CD4-positive, alpha-beta T cell (primary cell): ENCODE measurements around the gene VPS36. TPM values are rescaled to one million over a fixed set of nuclear protein-coding genes. Genes with fewer than 3 reads are reported as not detected.
A peak's percentile ranks its signal among the peaks of the same experiment; 100 is the strongest.
"Not testable (repeated sequence)": the region's sequence is repeated elsewhere in the genome, so short reads cannot be mapped to it uniquely, and the experiment has no call there.

Experiments
- ATAC-seq: fragments of 200-7000 bp; cut with Tn5 transposase; one replicate; pipeline ENCODE4 v1.10.0; 2022; ENCODE audit warnings: mild to moderate bottlenecking; ENCODE audit not compliant: poor library complexity
- CTCF ChIA-PET: fragments of 350-600 bp; sonication (Branson Sonifier 250); formaldehyde crosslinking; loops from one replicate; lab custom pipeline; 2021; ENCODE audit warnings: antibody characterized with exemption, inconsistent platforms; lab: Charles Lee
- POLR2A ChIA-PET: fragments of 350-600 bp; sonication (Branson Sonifier 250); formaldehyde crosslinking; loops from one replicate; lab custom pipeline; 2021; ENCODE audit warnings: antibody characterized with exemption, inconsistent platforms; lab: Charles Lee
- DNase-seq, 14 experiments: peaks; one replicate each; pipeline ENCODE4 v3.0.0-alpha.2; 2013 to 2020; ENCODE audit warnings: mixed read lengths in 2 of 14
- H3K27ac ChIP-seq, 2 donors: one replicate each; pipeline versions ENCODE4 v1.5.1 to v1.7.0; 2013; ENCODE audit warnings: low read length in 2 of 2, low read depth in 1 of 2, mild to moderate bottlenecking in 1 of 2
- H3K27me3 ChIP-seq, 2 experiments: 1 replicate in 1 of 2; 2 replicates in 1 of 2; pipeline versions ENCODE4 v1.6.1 to v1.7.0; 2013; ENCODE audit warnings: low read length in 2 of 2, control low read depth in 1 of 2, mild to moderate bottlenecking in 1 of 2, moderate library complexity in 1 of 2; ENCODE audit not compliant: insufficient read depth in 2 of 2, control insufficient read depth in 1 of 2
- H3K36me3 ChIP-seq: one replicate; pipeline ENCODE4 v1.6.1; 2013; ENCODE audit warnings: low read length, control low read depth; ENCODE audit not compliant: insufficient read depth
- H3K4me1 ChIP-seq: one replicate; pipeline ENCODE4 v1.6.1; 2013; ENCODE audit warnings: low read length, control low read depth; ENCODE audit not compliant: insufficient read depth
- H3K4me3 ChIP-seq: one replicate; pipeline ENCODE4 v1.5.1; 2013; ENCODE audit warnings: mild to moderate bottlenecking, low read length, moderate library complexity
- H3K9me3 ChIP-seq, 2 experiments: 1 replicate in 1 of 2; 2 replicates in 1 of 2; pipeline versions ENCODE4 v1.6.1 to v1.7.0; 2013; ENCODE audit warnings: low read length in 2 of 2, mild to moderate bottlenecking in 2 of 2, control low read depth in 1 of 2, moderate library complexity in 1 of 2; ENCODE audit not compliant: control insufficient read depth in 1 of 2, insufficient read depth in 1 of 2
- H3K27ac Mint-ChIP-seq: one replicate; pipeline ENCODE4 v1.8.0; 2020; ENCODE audit warnings: mixed read lengths
- H3K27me3 Mint-ChIP-seq: one replicate; pipeline ENCODE4 v1.8.0; 2021; ENCODE audit warnings: mixed read lengths
- H3K36me3 Mint-ChIP-seq: one replicate; pipeline ENCODE4 v1.8.0; 2021; ENCODE audit warnings: low read depth, mixed read lengths
- H3K4me1 Mint-ChIP-seq: one replicate; pipeline ENCODE4 v1.8.0; 2021; ENCODE audit warnings: low read depth, mixed read lengths
- H3K4me3 Mint-ChIP-seq: one replicate; pipeline ENCODE4 v1.8.0; 2020; ENCODE audit warnings: mild to moderate bottlenecking, mixed read lengths
- H3K9me3 Mint-ChIP-seq: one replicate; pipeline ENCODE4 v1.8.0; 2020; ENCODE audit warnings: mixed read lengths
- CTCF ChIP-seq: fragments of 200-600 bp; IDR thresholded peaks from one replicate; pipeline ENCODE4 v1.8.0; 2022; ENCODE audit warnings: antibody characterized with exemption, mild to moderate bottlenecking
- intact Hi-C, 2 experiments: fragments of 100-400 bp; cut with DNase I in 1 of 2; cut with micrococcal nuclease in 1 of 2; formaldehyde crosslinking; loops; one replicate each; pipeline versions ENCODE4 v1.15.1 to v1.9.0; 2023 to 2025; cut with DNase I, micrococcal nuclease
- total RNA-seq, 174 experiments: library from RNA in 2 of 174; stranded (reverse) in 2 of 174; gene quantifications; one replicate each; pipeline ENCODE4 v1.2.3 and lab custom pipeline; 2021 to 2026

The VPS36 gene
- total RNA-seq, 2 experiments from 2014 or later: 29.9 to 31.0 TPM

- H3K4me3 ChIP-seq, DNase-seq, H3K27me3 Mint-ChIP-seq, H3K27ac Mint-ChIP-seq, H3K4me1 ChIP-seq, ATAC-seq, H3K36me3 Mint-ChIP-seq, H3K9me3 Mint-ChIP-seq, CTCF ChIA-PET, H3K36me3 ChIP-seq, H3K27ac ChIP-seq, intact Hi-C loops, POLR2A ChIA-PET, H3K4me1 Mint-ChIP-seq, H3K4me3 Mint-ChIP-seq, H3K27me3 ChIP-seq, H3K9me3 ChIP-seq: not testable (repeated sequence)
Measured at GRCh38 chr13:52480677-52481428, 30.4 kb upstream of the VPS36 start.

- POLR2A ChIA-PET, H3K9me3 ChIP-seq, H3K27ac Mint-ChIP-seq, H3K4me3 Mint-ChIP-seq, H3K4me1 Mint-ChIP-seq, H3K27me3 ChIP-seq, H3K9me3 Mint-ChIP-seq, H3K4me3 ChIP-seq, intact Hi-C loops, H3K4me1 ChIP-seq, ATAC-seq, H3K27ac ChIP-seq, DNase-seq, CTCF ChIA-PET, H3K27me3 Mint-ChIP-seq: not testable (repeated sequence)
- peaks cover 25% of the 10 kb centered on the region for H3K36me3 ChIP-seq
- H3K36me3 Mint-ChIP-seq: peaks cover 82% of the 10 kb centered on the region
Measured at GRCh38 chr13:52468487-52468886, 18.1 kb upstream of the VPS36 start.

- ChIA-PET POLR2A (no interaction called here), CTCF (interaction anchor here (3.4 kb wide), 1 partner anchor 13 kb away, joined by 13 read pairs; the partner anchor contains the start of gene VPS36)
- ATAC-seq (no peak), DNase-seq (no peak)
- peaks cover 77% of the 10 kb centered on the region for H3K36me3 Mint-ChIP-seq
- Histone ChIP-seq H3K9me3 (no peaks in the 10 kb centered on the region), H3K36me3 (peaks cover 31% of the 10 kb centered on the region), H3K27ac (no peak overlapping the region), H3K27me3 (no peaks in the 10 kb centered on the region), H3K4me1 (no peaks in the 10 kb centered on the region), H3K4me3 (no peak overlapping the region)
- no peaks in the 10 kb centered on the region for H3K9me3 Mint-ChIP-seq
- intact Hi-C loops: no loop called here
- no peaks in the 10 kb centered on the region for H3K27me3 Mint-ChIP-seq
- H3K27ac Mint-ChIP-seq: no peak overlapping the region
- H3K4me1 Mint-ChIP-seq: peaks cover 38% of the 10 kb centered on the region
- H3K4me3 Mint-ChIP-seq: no peak overlapping the region
- TF ChIP-seq CTCF: no peak
Measured at GRCh38 chr13:52463526-52463925, 13.1 kb upstream of the VPS36 start.

GRCh38 chr13:52461265-52461664, 10.8 kb upstream of the VPS36 start:
- Histone ChIP-seq H3K27ac (no peak overlapping the region), H3K4me3 (no peak overlapping the region), H3K27me3 (no peaks in the 10 kb centered on the region), H3K9me3 (no peaks in the 10 kb centered on the region), H3K36me3 (peaks cover 27% of the 10 kb centered on the region), H3K4me1 (peaks cover 4% of the 10 kb centered on the region)
- no peaks in the 10 kb centered on the region for H3K9me3 Mint-ChIP-seq
- H3K27ac Mint-ChIP-seq: peak overlapping the region; percentile 7
- no peak for TF ChIP-seq CTCF
- no peaks in the 10 kb centered on the region for H3K27me3 Mint-ChIP-seq
- H3K4me1 Mint-ChIP-seq: peaks cover 43% of the 10 kb centered on the region
- CTCF ChIA-PET: interaction anchor here (3.4 kb wide), 1 partner anchor 11 kb away, joined by 13 read pairs; the partner anchor contains the start of gene VPS36
- POLR2A ChIA-PET: no interaction called here
- no peak for DNase-seq
- peaks cover 66% of the 10 kb centered on the region for H3K36me3 Mint-ChIP-seq
- intact Hi-C loops: no loop called here
- H3K4me3 Mint-ChIP-seq: no peak overlapping the region
- ATAC-seq: no peak
